Thoracic aorta (tissue), 2 donors: ENCODE data around the gene CLSTN3. TPM values are rescaled to one million over a fixed set of nuclear protein-coding genes. Genes with fewer than 3 reads are reported as not detected.
A peak's percentile ranks its signal among the peaks of the same experiment; 100 is the strongest.
"Not testable (repeated sequence)": the region's sequence is repeated elsewhere in the genome, so short reads cannot be mapped to it uniquely, and the experiment has no call there.

Source experiments
- ATAC-seq: fragments of 150-250 bp; one replicate; pipeline ENCODE4 v1.8.0; 2017; ENCODE audit warnings: low read depth; ENCODE audit not compliant: insufficient number of reproducible peaks, low FRiP score
- DNase-seq: peaks from one replicate; pipeline ENCODE4 v3.0.0-alpha.2; 2020; ENCODE audit warnings: low spot score
- H3K27ac ChIP-seq, 2 donors: fragments of 200-600 bp; sonication (generic); 1 replicate in 1 of 2; 2 replicates in 1 of 2; pipeline ENCODE4 v1.5.1; 2016; ENCODE audit warnings: mild to moderate bottlenecking in 2 of 2, moderate library complexity in 2 of 2
- H3K27me3 ChIP-seq: fragments of 200-600 bp; sonication (generic); replicated peaks from 2 replicates; pipeline ENCODE4 v1.6.0; 2016; ENCODE audit warnings: mild to moderate bottlenecking; ENCODE audit not compliant: insufficient read depth
- H3K36me3 ChIP-seq: fragments of 200-600 bp; sonication (generic); one replicate; pipeline ENCODE4 v1.5.1; 2016
- H3K4me1 ChIP-seq, 2 donors: fragments of 200-600 bp; sonication (generic); 1 replicate in 1 of 2; 2 replicates in 1 of 2; pipeline versions ENCODE4 v1.5.1 to v1.6.0; 2016; ENCODE audit warnings: low read depth in 2 of 2, mild to moderate bottlenecking in 1 of 2; ENCODE audit not compliant: control insufficient read depth in 1 of 2
- H3K4me3 ChIP-seq: fragments of 200-600 bp; sonication (generic); 2 replicates; pipeline ENCODE4 v1.5.1; 2016; ENCODE audit warnings: mild to moderate bottlenecking
- H3K9me3 ChIP-seq: fragments of 200-600 bp; sonication (generic); 2 replicates; pipeline ENCODE4 v1.5.1; 2016
- CTCF ChIP-seq: fragments of 200-600 bp; sonication (generic); IDR thresholded peaks from one replicate; pipeline ENCODE4 v1.5.1; 2019; ENCODE audit warnings: antibody characterized with exemption
- total RNA-seq, 2 donors: library from RNA; depleted of rRNA; stranded (reverse); fragments of >200 nt; gene quantifications; one replicate each; pipeline versions ENCODE4 v1.1.0 to v1.2.3, GENCODE V29; 2016

CLSTN3 gene
- total RNA-seq, 2 donors from 2014 or later: 27.2 to 28.9 TPM

GRCh38 chr12:7180685-7181084 is 50.5 kb downstream of the CLSTN3 start:
- Histone ChIP-seq H3K27ac (no peak overlapping the region), H3K4me3 (no peak overlapping the region), H3K27me3 (no peaks in the 10 kb centered on the region), H3K4me1 (no peaks in the 10 kb centered on the region), H3K9me3 (no peaks in the 10 kb centered on the region), H3K36me3 (no peaks in the 10 kb centered on the region)
- no peak for TF ChIP-seq CTCF
- ATAC-seq: no peak
- no peak for DNase-seq

DNA sequence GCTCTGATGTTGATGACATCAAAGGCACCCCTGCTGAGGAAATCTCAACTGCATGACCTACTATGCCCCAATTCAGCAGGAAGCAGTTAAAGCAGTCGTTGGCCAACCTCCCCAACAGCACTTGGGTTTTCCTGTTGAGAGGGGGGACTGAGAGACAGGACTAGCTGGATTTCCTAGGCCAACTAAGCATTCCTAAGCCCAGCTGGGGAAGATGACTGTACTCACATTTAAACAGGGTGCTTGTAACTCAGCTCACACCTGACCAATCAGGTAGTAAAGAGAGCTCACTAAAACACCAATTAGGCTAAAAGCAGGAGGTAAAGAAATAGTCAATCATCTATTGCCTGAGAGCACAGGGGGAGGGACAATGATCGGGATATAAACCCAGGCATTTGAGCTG is 55.9 kb downstream of the CLSTN3 start:
- not testable (repeated sequence) for DNase-seq, H3K36me3 ChIP-seq, ATAC-seq, H3K27ac ChIP-seq, H3K27me3 ChIP-seq, H3K9me3 ChIP-seq, H3K4me3 ChIP-seq
- H3K4me1 ChIP-seq: peaks cover 4 to 21% of the 10 kb centered on the region in 2 donors

DNA sequence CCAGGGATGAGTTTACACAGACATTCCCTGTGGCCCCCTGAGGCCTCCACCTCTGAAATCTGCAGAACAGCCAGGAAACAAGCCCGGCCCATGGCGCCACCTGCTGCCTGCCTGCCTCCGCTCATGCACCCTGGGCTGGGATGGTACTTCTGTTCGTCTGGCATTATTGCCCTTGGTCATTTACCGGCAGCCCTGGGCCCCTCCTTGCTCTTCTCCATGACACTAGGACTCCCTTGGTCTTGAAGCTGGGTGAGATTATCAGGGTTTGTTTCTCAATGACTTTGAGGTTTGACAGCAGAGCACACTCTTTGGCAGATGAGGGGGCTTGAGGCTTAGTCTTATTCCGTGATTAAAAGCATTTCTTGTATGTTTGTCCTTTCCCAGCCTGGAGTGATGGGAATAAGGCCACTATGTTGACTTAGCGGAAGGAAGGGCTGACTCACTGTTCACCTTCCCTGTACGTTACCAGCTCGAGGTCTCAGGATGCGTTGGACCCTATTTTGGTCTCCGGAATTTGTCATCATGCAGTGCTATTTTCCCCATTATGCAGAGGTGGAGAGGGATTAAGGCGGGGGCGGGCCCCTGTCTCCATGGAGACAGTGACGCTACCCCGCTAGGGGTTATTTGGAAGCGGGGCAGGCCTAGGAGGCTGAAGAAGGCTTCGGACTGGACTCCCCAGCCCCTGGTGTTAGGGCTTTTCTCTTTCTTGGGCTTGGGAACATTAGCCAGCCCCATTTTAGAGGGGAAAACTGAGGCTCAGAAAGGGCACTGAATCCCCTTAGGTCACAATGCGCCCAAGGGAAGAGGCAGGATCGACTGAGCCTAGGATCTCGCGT is 58.6 kb downstream of the CLSTN3 start:
- Histone ChIP-seq H3K27me3 (no peaks in the 10 kb centered on the region), H3K4me3 (peak overlapping the region; percentile 79), H3K9me3 (no peaks in the 10 kb centered on the region), H3K36me3 (no peaks in the 10 kb centered on the region), H3K4me1 (peaks cover 4 to 26% of the 10 kb centered on the region in 2 donors), H3K27ac (peak overlapping the region; percentile 80 to 90)
- ATAC-seq (peak; percentile 62), DNase-seq (peak; percentile 51)
- TF ChIP-seq CTCF: peak; percentile 37

DNA sequence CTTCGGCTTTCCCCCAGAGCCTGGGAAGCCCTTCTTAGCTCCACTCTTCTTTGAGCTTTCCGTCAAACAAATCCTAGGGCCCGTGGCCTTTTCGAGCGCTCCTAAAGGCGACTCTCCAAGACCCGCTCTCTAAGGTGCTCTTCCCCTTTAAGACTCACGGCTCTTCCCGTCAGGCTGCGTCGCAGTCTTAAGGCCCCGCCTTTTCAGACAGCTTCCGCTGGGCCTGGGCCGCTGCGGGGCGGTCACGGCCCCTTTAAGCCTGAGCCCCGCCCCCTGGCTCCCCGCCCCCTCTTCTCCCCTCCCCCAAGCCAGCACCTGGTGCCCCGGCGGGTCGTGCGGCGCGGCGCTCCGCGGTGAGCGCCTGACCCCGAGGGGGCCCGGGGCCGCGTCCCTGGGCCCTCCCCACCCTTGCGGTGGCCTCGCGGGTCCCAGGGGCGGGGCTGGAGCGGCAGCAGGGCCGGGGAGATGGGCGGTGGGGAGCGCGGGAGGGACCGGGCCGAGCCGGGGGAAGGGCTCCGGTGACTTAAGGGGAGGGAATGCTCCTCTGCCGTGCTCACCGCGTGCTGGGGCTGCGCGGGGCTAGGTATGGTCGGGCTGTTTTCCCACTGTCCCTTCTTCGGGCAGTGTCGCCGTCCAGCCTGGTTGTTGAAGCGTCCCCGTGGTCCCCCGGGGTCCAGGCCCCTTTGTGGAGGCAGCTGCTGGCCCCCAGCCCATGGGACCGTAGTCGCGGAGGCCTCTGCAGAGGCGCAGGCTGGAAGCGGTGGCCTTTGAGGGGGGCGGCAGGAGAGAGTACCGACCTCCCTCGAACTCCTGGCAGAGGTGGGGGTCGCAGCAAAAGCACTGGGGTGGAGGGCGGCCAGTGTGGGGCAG is 59.5 kb downstream of the CLSTN3 start, which contains the start of gene PEX5:
Gene PEX5 (plus strand): TSS at position 289 of the 870 bp plus-strand sequence. CDS start 692 bp downstream, outside the sequence.
- no peaks in the 10 kb centered on the region for H3K27me3 ChIP-seq
- no peak for TF ChIP-seq CTCF
- peak; percentile 90 for ATAC-seq

DNA sequence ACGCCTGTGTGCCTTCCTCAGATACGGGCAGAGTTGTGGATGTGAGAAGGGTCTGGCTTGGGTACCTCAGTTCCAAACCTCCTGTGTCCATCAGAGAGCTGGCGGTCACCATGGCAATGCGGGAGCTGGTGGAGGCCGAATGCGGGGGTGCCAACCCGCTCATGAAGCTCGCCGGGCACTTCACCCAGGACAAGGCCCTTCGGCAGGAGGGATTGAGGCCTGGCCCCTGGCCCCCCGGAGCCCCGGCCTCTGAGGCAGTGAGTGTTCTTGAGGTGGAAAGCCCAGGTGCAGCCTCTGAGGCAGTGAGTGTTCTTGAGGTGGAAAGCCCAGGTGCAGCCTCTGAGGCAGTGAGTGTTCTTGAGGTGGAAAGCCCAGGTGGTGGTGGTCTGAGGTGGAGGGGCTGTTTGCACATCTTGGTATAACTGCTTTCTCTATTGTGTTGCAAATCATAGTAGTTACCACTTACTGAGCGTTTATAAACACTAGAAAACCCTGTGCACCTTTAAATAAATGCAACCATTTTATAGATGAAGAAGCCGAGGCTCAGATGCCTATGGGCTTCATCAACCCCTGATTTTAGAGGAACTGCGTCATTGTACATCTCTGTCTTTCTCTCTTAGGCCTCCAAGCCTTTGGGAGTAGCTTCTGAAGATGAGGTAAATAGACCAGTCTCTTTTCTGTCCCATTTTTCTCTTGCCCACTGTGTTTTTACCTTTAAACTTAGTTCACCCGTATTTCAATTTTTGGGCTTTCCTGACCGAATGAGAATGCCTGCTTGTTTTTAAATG is 60.3 kb downstream of the CLSTN3 start:
- ATAC-seq (no peak), DNase-seq (peak; percentile 7)
- H3K36me3 ChIP-seq: peaks cover 5% of the 10 kb centered on the region
- H3K4me1 ChIP-seq: peaks cover 4 to 26% of the 10 kb centered on the region in 2 donors
- H3K9me3 ChIP-seq: no peaks in the 10 kb centered on the region
- peak overlapping the region; percentile 80 to 90 for H3K27ac ChIP-seq
- H3K4me3 ChIP-seq: peak overlapping the region; percentile 79
- TF ChIP-seq CTCF: no peak
- H3K27me3 ChIP-seq: no peaks in the 10 kb centered on the region

More for the DNA sequence above, 59.5 kb downstream of the CLSTN3 start, which contains the start of gene PEX5:
- peak within 1 kb of the TSS; percentile 80 to 90 for H3K27ac ChIP-seq
- peaks cover 4 to 26% of the 10 kb centered on the region in 2 donors for H3K4me1 ChIP-seq
- peak within 1 kb of the TSS; percentile 79 for H3K4me3 ChIP-seq
- no peaks in the 10 kb centered on the region for H3K9me3 ChIP-seq
- peaks cover 4% of the 10 kb centered on the region for H3K36me3 ChIP-seq
- peak; percentile 40 for DNase-seq
